T-helper 2 cell treated with Interferon-gamma antibody and Interleukin-4, amounts not matched to agents 100 ng/mL and 5 ng/mL, for 36 hours (primary cell): ENCODE measurements around the gene CRIP1. TPM values are rescaled to one million over a fixed set of nuclear protein-coding genes. Genes with fewer than 3 reads are reported as not detected.

Source experiments
- intact Hi-C: fragments of 100-400 bp; cut with micrococcal nuclease; formaldehyde crosslinking; loops from one replicate; pipeline ENCODE4 v1.15.1; 2023
- total RNA-seq: library from RNA; stranded (reverse); gene quantifications from 2 replicates; pipeline ENCODE4 v1.2.3, GENCODE V29; 2022

CRIP1 gene
- total RNA-seq, 1 donor from 2014 or later = 545 TPM

DNA sequence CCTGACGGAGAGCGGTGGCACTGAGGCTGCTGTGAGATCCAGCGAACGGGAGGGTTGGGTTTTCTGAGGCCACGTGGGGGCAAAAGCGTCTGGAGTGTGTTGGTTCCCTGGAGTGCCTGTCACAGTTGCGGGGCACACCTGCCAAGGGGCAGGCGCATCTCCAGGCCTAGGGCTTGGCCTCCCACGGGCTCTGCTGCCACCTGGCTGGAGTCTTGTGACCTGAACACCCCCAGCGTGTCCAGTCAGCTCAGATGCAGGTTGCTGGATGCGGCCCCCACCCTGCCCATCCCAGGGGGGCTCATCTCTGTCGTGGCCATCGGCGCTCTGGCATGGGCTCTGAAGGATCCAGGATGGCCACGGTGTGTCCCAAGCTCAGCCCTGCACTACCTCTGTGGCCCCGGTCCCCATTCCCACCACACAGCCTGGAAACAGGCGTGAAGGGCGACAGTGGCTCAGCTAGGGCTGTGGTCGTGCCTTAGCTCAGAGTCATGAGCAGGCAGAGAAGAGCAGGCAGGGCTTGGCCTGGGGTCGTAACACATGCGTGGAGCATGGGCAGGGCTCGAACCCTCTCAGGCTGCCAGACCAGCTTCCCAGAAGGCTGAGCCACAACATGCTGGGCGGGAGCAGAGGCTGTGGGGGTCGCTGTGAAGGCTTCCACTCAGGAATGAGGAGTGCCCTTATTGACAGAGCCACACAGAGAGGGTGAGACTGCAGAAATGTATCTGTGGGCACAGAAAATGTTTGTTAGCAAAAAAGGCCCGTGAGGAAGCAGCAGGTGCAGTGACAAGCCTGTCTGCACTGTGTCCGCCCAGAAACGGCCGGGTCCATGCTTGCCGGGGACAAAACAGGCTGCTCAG, 35.6 kb upstream of the CRIP1 start:
- intact Hi-C loops = no loop called here

DNA sequence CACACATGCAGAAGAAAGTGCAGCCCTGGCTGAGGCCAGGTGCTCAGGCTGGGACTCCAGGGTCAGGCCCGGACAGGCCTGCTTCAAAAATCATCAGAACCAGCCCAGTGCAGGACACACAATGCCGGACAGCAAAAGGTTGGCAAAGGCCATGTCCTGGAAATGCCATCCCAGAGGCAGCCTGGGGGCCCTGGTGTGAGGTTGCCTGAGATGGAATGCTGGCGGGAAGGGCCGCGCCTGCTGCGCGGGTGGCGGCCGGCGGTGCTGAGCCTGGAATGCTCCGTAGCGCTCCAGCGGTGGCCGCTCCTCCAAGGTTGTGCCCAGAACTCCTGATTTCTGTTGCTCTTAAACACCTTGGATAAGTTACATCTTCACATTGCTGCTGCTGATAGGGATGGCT, 33.7 kb upstream of the CRIP1 start:
- intact Hi-C loops = no loop called here

DNA sequence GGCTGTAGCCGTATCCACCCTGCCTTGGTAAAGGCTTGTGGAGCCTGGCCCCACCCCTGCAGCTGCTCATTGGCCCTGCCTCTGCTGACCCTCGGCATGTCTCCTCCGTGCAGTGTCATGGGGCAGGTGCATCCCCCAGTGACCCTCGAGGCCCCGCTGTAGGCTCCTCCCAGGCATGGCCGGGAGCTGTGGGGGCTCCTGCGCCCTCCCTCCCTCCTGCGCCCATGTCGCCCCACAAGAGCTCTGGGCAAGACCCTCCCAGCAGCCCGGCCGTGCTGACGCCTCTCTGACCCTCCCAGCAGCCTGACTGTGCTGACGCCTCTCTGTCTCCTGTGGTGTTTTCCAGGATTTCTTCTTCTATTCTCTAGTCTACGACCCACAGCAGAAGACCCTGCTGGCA, 32.8 kb upstream of the CRIP1 start:
- intact Hi-C loops = no loop called here

DNA sequence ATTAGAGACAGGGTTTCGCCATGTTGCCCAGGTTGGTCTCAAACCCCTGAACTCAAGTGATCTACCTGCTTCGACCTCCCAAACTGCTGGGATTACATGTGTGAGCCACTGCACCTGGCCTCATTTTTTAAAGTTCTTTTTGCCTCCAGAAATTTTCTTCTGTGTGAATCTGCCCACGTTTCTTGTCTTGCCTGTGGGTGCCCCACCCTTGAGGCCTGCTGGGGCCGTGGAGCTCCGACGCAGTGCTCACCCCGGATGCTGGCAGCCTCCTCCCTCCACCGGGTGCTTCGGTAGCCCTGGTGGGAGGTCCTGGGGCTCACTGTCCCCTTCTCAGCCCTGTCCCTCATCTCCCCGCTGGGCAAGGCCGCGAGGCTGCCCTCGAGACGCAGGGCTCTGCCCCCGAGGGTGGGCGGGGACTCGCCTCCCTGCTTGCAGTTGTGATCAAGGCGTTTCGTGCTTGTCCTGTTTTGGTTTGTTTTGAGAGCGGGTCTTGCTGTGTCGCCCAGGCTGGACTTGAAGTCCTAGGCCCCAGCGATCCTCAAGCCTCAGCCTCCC, 31.5 kb upstream of the CRIP1 start:
- intact Hi-C loops = no loop called here

DNA sequence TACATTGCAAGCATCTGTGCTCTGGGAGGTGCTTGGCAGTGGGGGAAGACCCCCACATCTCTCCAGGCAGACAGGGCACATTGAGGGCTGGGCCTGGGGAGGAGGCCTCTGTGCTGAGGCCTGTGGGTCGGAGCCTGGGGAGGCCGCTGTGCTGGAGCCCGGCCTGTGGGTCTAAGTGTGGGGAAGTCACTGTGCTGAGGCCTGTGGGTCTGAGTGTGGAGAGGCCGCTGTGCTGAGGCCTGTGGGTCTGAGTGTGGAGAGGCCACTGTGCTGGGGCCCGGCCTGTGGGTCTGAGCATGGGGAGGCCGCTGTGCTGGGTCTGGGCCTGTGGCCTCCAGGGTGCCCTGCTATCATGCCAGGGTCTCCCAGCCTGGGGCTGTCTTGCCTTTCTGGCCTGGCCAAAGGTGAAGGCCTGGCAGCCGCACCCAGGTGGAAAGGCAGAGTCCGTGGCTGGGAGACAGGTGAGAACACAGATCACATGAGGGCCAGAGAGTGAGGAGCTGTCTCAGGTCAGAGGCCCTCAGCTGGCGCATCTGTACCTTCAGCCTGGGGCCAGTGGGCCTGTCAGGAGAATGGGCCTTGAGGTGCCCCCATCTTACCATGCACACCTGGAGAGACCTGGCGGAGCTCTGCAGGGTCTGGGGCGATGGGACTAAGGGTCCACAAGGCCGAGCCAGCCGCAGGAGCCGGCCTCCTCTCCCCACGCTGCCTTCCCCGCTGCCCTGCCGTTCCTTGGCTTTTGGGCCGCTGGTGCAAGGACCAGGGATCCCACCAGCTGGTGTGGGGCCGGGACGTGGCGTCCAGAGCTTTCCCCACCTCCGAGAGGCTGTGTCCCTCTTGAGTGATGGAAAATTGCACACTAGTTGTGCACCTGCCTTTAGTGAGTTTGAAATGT, 30.7 kb upstream of the CRIP1 start:
- intact Hi-C loops = no loop called here

DNA sequence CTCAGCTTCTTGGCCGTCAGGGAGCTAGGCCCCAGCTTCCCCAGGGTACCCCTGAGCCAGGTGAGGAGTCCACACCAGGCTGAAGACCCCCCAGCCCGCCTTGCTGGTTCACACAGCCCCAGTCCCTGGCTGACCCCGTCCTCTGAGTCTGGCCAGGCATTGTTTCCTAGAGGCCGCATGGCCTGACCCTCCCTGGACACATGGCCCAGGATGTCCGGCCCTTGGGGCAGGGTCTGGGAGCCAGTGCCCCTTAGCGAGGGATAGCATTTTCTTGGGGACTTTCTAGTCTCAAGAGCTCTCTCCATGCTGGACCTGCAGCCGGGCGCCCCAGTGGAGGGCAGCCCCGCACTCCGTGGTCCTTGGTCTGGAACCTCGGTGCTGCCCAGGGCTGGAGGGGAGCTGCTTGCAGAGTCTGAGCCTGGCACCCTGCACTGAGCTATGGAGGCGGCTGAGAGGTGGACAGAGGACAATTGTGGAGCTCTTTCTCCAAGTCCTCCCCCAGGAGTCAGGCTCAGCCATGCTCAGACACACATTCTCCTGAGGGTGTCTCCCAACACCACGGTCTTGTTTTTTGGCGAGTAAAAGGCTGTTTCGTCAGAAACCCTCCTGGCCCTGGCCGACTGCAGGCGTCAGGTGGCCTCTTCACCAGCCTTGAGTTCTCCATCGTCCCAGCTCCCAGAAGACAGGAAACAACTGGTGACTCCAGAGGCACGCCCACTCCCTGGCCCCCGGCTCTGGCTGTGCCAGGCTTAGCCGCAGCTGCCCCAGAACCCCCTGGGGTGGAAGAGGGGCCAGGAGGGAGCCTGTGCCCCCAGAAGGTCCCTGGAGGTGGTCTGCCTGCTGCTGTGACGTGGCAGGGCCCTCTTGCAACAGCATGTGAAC, 29.7 kb upstream of the CRIP1 start:
- intact Hi-C loops = no loop called here

DNA sequence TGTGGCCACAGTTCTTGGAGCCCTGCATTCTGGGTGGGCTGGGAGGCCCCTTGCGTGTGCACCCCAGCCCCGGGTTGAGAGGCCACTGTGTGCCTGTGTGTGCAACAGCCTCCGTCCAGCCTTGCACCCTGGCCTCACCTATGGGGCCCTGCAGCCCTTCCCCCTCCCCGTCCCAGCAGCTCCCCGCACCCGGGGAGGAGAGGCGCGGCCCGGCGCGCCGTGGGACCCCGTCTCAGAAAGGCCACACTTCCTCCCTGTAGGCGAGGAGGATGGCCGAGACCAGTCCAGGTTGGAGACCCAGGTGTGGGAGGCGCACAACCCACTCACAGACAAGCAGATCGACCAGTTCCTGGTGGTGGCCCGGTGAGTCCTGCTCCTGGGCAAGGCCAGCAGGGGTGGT, 28.7 kb upstream of the CRIP1 start:
- intact Hi-C loops = no loop called here

DNA sequence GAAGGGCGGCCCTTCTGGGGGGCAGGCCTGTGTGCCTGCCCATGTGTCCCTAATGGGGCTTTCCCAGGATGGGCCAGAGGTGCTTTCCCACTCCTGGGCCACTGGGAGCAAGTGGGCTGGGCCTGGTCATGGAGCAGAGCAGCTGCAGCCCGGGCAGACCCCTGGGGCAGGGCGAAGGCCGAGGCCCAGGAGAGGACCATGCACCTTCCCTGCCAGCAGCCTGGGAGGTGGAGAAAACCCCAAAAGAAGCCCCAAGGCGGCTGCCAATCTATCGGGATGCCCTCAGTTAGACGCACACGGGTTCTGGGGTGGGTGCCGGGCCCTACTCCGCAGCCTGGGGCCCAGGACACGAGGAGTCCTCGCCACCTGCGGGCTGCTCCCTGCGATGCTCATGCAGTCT, 28.1 kb upstream of the CRIP1 start:
- intact Hi-C loops = no loop called here

DNA sequence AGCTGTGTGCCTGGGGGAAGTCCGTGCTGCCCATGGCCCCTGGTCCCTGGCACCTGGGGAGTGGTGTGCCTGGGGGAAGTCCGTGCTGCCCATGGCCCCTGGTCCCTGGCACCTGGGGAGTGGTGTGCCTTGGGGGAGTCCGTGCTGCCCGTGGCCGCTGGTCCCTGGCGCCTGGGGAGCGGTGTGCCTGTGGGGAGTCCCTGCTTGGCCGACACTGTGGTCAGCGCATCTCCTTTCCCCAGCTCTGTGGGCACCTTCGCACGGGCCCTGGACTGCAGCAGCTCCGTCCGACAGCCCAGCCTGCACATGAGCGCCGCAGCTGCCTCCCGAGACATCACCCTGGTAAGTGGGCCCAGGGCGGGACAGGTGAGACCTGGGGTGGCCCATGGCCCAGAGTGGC, 26.6 kb upstream of the CRIP1 start:
- intact Hi-C loops = no loop called here

DNA sequence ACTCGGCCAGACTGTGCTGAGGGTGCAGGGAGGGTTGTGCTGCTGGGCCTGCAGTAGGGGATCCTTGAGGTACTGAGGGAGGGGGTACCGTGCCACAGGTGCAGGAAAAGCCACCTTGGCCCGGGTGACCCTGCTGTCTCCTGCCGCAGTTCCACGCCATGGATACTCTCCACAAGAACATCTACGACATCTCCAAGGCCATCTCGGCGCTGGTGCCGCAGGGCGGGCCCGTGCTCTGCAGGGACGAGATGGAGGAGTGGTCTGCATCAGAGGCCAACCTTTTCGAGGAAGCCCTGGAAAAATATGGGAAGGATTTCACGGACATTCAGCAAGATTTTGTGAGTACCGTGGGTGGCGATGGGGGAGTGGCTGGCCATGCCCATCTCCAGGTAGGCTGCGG, 26.1 kb upstream of the CRIP1 start:
- intact Hi-C loops = no loop called here

DNA sequence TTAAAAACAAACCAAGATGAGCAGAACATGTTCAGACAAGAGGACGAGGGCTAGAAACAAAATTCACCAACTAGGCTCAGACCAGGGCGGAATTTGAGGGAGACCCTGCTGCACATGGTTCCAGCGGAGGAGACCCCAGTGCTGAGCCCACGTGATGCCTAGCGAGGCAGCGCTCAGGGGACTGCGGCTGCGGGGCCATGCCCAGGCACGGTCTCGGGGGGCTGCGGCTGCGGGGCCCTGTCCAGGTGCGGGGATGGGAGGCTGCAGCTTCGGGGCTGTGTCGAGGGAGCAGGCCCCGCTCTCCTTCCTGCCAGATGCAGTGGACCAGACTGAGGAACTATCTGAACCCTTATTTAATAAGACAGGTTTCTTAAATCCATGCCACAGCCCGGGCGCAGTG, 24.8 kb upstream of the CRIP1 start:
- intact Hi-C loops = no loop called here

DNA sequence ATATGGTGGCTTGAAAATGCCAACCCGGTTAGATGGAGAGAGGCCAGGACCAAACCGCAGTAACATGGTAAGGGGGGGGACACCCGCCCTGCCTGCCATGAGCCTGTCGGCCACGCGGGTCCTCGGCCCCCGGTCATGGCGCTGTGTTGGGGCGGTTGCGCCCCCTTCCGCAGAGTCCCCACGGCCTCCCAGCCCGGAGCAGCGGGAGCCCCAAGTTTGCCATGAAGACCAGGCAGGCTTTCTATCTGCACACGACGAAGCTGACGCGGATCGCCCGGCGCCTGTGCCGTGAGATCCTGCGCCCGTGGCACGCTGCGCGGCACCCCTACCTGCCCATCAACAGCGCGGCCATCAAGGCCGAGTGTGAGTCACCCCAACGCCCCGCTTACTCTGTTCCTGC, 22.2 kb upstream of the CRIP1 start:
- intact Hi-C loops = no loop called here

DNA sequence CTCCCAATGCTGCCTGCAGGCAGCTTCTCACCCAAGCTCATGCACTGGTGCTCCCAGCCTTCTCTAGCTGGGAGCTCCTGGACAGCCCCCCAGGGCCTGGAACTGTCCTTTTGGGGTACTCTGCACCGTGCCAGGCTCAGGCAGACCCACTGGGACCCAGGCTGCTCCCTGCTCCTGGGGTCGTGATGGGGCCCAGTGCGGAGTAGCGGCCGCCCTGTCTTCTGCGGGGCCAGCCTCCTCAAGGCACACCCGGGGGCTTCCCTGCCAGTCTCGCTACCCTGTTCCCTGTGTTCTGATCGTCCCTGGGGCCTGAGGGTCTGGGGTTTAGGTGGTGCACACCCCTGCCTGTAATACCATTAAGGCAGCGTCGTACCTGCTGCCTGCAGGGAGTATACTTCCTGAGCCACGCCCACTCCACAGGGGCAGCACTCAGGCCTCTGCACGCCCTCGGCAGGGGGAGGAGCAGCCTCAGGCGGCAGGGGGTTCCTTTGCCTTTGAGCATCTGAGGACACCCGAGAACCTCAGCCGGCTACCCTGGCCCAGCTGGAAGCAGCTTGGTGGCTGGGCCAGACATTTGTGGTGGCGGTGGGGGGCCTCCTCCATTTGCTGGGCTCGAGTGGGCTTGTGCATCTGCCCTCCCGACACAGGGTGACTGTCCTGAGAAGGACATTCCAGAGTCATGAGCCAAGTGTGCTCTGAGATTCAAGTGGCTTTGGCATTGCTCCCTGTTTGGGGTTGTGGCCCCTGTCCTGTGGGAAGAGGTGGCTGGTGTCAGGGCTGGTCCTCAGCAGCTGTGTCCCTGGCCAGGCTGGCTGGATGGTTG, 21.3 kb upstream of the CRIP1 start:
- intact Hi-C loops = no loop called here

DNA sequence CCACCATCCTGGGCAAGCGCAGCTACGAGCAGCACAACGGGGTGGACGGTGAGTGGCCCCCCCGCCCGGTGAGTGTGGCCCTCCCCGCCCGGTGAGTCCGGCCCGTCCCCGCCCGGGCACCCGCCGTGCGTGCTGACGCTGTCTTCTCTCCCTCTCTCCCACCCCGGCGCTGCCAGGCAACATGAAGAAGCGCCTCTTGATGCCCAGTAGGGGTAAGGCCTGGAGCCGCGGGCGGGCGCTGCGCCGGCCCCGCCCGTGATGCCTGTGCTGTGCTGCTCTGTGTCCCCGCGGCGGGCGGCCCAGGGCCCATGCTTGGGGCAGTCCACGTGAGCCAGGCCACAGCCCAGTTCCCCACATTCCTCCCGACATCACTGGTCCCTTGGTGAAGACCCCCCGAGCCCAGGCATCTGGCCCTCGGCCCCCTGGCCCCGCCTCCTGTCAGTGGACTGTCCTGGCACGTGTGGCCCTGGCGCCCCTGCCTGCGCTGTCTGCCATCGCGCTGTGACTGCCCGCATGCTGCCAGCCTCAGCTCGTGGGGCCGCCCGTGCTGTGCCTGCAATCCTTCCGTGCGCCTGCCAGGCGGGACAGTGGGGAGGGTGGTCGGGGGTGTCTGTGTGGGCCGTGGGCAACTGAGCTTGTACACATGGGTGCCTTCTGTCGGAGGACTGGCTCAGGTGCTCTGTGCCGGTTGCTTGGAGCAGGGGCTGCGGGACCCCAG, 20.0 kb upstream of the CRIP1 start:
- intact Hi-C loops = no loop called here

DNA sequence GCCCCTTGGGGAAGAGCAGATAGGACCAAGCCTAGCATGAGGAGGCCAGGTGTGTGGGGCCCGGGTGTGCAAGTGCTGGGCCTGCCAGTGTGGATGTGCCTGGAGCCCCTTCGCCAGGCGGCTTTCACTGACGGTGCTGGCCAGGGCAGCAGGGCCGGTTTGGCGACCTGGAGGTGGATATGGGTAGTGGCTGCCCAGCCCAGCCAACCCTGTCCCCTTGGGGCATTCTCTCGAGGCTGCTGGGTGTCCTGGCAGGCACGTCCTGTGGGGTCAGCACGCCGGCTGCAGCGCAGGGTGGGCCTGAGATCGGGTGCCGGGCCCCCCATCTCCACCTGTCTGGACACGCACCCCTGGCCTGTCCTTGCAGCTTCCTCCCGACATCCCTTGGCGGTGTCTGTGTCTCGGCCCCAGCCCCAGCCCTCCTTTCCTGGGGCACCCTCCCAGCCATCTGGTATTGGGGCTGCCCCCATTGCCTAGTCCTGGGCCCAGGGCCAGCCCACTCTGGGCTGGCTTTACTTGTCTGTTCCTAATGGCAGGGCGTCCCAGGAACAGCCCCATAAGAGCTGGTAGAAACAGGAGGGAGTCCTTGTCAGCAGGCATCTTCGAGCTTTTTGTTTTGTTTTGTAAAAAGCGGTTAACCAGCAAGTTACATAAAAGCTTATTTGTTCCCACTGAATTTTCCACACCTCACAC, 19.3 kb upstream of the CRIP1 start:
- intact Hi-C loops = no loop called here

DNA sequence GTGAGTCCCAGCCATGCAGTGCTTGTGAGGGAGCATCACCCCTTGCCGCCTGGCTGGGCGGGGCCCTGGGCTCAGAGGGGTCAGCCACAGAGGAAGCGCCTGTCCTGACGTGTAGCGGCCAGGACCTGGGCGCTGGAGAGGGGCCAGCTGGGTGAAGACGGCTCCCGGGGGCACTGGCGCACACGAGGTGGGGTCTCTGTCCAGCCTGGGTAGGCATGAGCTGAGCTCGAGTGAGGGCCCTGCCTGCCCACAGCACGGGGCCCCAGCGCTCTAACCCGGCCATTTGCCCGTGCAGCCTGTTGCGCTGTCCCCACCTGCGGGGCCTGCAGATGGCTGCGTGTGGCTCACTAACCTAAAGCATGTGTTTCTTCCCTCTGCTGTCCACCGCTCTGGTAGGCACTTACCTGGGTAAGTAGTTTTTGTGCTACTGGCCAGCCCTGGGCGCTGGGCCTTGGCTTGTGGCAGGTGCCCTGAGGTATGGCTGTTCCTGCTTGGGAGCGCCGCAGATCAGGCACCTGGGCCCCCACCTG, 18.7 kb upstream of the CRIP1 start:
- intact Hi-C loops = no loop called here

DNA sequence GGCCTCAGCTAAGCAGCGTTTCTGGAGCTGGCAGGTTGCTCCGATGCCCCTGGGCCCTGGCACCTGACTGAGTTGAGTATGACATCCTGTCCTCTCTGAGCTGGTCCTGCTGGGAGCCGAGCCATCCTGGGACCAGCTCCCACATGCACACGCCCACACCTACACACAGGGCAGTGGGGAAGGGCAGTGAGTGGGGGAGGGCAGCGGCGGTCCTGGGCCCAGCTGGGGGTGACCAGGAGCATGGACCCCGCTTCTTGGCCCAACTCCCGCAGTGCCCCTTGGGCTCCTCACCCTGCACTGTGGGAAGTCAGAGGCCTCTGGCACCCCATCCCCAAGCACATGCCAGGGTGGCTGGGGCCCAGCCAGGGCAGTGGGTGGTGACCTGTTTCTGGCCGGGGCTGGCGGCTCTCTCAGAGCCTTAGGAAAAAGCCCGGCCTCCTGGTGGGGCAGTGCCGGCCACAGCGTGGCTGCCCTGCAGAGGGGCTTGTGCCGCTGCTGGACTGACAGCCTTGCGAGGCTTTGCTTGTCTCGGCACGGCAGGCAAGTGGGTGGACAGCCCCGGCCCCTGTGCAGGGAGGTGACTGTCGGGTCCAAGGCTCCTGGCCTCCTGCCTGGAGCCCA, 18.0 kb upstream of the CRIP1 start:
- intact Hi-C loops = no loop called here
